ENCODE measurements around the gene KLF16.

- no peak for TF ChIP-seq CTCF (IDR thresholded peaks at IDR 0.05)
- no peak for TF ChIP-seq ZFX (IDR thresholded peaks at IDR 0.05; ENCODE audit: borderline replicate concordance)
These were observed 11.5 kb downstream of the KLF16 start for GRCh38 chr19:1851654-1852580.
